GM18868 (cell line): Measurements from ENCODE around the gene NELFE.
"Not testable (repeated sequence)": the region's sequence is repeated elsewhere in the genome, so short reads cannot be mapped to it uniquely, and the experiment has no call there.

Source experiments
- ATAC-seq: cut with Tn5 transposase; IDR thresholded peaks from one replicate; pipeline ENCODE4 v1.9.1; 2021; ENCODE audit warnings: mild to moderate bottlenecking, moderate library complexity; ENCODE audit not compliant: unreplicated experiment

Gene NELFE, protein sequence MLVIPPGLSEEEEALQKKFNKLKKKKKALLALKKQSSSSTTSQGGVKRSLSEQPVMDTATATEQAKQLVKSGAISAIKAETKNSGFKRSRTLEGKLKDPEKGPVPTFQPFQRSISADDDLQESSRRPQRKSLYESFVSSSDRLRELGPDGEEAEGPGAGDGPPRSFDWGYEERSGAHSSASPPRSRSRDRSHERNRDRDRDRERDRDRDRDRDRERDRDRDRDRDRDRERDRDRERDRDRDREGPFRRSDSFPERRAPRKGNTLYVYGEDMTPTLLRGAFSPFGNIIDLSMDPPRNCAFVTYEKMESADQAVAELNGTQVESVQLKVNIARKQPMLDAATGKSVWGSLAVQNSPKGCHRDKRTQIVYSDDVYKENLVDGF

DNA sequence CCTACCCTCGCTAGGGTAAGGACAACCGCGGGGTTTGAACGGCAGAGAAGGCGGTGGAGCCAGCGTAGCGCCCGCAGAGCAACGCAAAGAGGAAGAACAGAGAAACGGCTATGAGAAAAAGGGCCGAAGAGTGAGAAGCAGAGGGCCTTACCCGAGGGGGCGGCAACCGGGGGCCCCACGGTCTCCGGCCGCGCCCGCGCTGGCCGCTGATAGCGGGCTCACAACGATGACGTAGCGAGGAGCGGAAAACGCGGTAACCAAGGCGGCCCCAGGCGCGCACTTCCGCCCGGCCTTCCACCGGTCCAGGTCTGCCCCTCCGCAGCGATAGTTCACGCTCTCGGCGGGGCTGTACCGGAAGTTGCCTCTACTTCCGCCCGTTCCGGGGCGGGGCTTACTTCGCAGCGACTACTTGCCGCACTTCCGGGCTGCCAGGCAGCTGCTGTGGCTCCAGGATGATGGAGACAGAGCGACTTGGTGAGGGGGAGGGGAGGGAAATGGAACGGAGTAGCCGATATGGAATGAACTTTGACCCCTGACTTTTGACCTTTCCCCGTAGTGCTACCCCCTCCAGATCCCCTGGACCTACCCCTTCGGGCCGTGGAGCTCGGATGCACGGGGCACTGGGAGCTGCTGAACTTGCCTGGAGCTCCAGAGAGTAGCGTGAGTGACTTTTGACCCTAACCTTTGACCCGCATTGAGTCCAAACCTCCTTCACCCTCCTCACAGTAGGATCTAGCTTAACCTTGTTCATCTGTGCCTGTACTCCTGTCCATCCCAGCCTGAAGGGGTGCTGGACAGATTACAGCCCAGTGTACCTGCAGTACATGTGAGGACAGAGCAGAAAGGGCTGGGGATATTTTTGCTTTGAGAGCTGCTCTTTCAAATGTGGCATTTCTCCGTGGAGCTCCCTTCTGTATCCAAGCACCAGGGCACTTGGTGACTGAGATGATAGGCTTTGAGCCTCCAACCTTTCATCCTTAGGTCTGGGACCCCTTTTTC is at the start of gene NELFE, which contains the start of gene SKIC2:
Gene NELFE (minus strand): TSS at position 231 of the 999 bp plus-strand sequence. CDS start 525 bp downstream, outside the sequence.
Gene SKIC2 (plus strand): TSS at position 435 of the 999 bp plus-strand sequence. CDS start 18 bp downstream, at position 453.
- ATAC-seq, result peak; percentile 98

DNA sequence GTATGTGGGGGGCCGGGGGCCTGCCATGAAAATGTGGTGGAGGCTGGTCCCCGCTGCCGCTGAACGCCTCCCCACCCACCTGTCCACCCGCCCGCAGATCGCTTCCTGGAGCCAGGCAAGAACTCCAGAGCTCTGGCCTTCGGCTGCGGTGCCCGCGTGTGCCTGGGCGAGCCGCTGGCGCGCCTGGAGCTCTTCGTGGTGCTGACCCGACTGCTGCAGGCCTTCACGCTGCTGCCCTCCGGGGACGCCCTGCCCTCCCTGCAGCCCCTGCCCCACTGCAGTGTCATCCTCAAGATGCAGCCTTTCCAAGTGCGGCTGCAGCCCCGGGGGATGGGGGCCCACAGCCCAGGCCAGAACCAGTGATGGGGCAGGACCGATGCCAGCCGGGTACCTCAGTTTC is 49.3 kb upstream of the NELFE start:
- ATAC-seq, result not testable (repeated sequence)

DNA sequence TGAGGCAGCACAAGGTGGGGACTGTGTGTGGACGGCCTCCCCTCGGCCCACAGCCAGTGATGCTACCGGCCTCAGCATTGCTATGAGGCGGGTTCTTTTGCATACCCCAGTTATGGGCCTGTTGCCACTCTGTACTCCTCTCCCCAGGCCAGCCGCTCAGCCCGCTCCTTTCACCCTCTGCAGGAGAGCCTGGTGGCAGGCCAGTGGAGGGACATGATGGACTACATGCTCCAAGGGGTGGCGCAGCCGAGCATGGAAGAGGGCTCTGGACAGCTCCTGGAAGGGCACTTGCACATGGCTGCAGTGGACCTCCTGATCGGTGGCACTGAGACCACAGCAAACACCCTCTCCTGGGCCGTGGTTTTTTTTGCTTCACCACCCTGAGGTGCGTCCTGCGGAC is 48.3 kb upstream of the NELFE start:
- not testable (repeated sequence) for ATAC-seq

DNA sequence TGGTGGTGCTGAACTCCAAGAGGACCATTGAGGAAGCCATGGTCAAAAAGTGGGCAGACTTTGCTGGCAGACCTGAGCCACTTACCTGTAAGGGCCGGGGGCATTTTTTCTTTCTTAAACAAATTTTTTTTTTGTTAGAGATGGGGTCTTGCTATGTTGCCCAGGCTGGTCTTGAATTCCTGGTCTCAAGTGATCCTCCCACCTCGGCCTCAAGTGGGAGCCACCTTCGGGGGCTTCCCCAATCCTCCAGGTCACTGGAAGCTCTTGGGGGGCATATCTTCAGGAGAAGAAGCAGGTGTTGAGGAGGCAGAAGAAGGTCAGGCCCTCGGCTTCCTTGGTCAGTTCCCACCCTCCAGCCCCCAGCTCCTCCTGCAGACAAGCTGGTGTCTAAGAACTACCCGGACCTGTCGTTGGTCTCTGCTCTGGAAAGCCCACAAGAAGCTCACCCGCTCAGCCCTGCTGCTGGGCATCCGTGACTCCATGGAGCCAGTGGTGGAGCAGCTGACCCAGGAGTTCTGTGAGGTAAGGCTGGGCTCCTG is 47.3 kb upstream of the NELFE start:
- ATAC-seq, result not testable (repeated sequence)

- ATAC-seq, result not testable (repeated sequence)
These were observed 46.7 kb upstream of the NELFE start for GRCh38 chr6:32005538-32005880.

GRCh38 chr6:32004864-32005537 is 46.2 kb upstream of the NELFE start:
- ATAC-seq, result not testable (repeated sequence)

GRCh38 chr6:32004393-32004792 is 45.6 kb upstream of the NELFE start:
- not testable (repeated sequence) for ATAC-seq

- ATAC-seq, result not testable (repeated sequence)
These were observed 44.5 kb upstream of the NELFE start for GRCh38 chr6:32003301-32003700.

DNA sequence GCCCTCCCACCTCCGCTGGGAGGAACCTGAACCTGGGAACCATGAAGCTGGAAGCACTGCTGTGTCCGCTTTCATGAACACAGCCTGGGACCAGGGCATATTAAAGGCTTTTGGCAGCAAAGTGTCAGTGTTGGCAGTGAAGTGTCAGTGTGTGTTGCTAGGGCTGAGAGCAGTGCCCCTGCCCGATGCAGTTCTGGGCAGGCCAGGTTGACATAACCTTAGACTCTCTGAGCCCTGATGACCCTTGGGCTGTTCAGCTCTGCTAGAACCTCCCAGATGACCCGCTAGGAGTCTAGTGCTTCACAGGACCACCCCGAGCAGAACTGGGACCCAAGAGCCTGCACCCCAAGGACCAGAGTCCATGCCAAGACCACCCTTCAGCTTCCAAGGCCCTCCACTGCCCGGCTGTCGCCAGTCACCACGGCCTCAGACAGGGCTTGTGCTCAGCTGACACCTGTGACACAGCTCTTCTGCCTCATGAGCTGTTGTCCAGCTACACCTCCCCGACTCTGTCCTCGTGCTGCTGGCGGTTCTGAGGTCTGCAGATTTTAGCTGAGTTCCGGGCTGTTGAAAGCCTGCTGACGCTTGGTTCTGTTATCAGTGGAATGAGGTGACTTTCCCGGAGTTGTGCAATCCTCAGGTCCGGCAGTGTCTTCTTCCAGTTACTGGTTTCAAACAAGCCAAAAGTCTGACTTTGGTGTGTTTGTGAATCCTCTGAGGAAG is 43.9 kb upstream of the NELFE start:
- not testable (repeated sequence) for ATAC-seq

- not testable (repeated sequence) for ATAC-seq
These were observed 37.6 kb upstream of the NELFE start for GRCh38 chr6:31996385-31996784.

DNA sequence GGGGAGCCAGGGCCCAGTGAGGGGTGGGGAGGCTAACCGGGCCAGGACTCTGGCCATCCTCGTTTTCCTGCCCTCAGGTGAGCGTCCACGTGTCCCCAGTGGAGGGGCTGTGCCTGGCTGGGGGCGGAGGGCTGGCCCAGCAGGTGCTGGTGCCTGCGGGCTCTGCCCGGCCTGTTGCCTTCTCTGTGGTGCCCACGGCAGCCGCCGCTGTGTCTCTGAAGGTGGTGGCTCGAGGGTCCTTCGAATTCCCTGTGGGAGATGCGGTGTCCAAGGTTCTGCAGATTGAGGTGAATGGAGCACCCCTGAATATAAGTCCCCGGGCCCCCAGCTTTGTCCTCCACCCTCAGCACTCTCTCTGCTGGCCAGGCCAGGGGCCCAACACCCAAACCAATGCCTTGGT is 35.6 kb upstream of the NELFE start:
- ATAC-seq, result not testable (repeated sequence)

DNA sequence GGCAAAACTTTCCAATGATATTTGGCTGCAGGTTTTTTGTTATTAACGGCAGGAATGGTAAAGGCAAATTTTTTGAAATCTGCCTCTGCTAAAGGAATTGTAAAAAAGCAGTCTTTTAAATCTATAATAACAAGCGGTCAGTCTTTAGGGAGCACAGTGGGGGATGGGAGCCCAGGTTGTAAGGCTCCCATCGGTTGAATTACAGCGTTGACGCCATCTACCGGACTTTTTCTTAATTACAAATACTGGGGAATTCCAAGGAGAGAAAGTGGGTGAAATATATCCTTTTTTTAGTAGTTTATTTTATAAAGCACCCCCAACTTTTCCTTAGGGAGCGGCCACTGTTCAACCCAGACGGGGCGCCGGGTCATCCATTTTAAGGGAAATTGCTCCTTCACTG is 30.6 kb upstream of the NELFE start:
- ATAC-seq, result not testable (repeated sequence)

DNA sequence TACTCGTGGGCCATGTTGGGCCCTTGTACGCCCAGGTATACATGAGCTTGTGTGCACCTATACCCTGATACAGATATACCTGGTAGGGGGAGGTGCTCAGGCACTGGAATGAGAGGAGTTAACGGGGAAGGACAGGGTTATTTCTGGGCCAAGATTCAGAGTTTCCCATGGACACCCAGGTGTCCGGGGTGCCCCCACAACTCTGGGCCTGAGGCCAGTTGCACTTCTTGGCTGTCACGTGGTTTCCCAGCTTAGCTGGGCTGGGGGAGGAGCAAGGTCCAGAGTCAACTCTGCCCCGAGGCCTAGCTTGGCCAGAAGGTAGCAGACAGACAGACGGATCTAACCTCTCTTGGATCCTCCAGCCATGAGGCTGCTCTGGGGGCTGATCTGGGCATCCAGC is 23.0 kb upstream of the NELFE start, which contains the start of gene C4A:
Gene C4A (plus strand): TSS at position 314 of the 400 bp plus-strand sequence. CDS start 51 bp downstream, at position 365.
- not testable (repeated sequence) for ATAC-seq

GRCh38 chr6:31980998-31981397 is 22.2 kb upstream of the NELFE start:
- ATAC-seq, result not testable (repeated sequence)

DNA sequence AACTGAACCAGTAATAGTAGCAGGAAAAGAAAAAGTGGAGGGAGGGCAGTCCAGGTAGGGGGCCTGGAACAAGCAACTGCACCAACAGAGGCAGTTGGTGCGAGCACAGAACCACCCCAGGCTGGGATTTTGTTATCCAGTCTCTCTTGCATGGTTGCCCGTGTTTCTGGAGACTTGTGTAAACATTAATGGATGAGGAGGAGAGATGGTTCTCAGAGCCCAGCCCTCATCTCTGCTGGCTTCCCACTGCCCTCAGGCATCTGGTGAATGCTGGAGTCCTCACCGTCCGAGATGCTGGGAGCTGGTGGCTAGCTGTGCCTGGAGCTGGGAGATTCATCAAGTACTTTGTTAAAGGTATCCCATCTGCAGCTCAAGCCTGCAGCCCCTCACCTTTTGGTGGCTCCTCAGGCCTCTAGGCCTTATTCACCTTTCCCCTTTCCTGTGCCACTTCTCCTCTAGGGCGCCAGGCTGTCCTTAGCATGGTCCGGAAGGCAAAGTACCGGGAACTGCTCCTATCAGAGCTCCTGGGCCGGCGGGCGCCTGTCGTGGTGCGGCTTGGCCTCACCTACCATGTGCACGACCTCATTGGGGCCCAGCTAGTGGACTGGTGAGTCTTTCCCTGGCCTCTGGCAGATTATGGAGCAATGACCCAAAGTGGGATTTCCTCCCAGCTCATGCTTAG is 21.6 kb upstream of the NELFE start:
- ATAC-seq, result not testable (repeated sequence)

GRCh38 chr6:31979238-31979898 is 20.6 kb upstream of the NELFE start:
- no peak for ATAC-seq

- ATAC-seq, result no peak
These were observed 20.1 kb upstream of the NELFE start for GRCh38 chr6:31978831-31979230.

GRCh38 chr6:31977816-31978431 is 19.2 kb upstream of the NELFE start:
- no peak for ATAC-seq
